ENCODE measurements around the gene CMTR1.
"Not testable (repeated sequence)": the region's sequence is repeated elsewhere in the genome, so short reads cannot be mapped to it uniquely, and the experiment has no call there.

Gene CMTR1

DNA sequence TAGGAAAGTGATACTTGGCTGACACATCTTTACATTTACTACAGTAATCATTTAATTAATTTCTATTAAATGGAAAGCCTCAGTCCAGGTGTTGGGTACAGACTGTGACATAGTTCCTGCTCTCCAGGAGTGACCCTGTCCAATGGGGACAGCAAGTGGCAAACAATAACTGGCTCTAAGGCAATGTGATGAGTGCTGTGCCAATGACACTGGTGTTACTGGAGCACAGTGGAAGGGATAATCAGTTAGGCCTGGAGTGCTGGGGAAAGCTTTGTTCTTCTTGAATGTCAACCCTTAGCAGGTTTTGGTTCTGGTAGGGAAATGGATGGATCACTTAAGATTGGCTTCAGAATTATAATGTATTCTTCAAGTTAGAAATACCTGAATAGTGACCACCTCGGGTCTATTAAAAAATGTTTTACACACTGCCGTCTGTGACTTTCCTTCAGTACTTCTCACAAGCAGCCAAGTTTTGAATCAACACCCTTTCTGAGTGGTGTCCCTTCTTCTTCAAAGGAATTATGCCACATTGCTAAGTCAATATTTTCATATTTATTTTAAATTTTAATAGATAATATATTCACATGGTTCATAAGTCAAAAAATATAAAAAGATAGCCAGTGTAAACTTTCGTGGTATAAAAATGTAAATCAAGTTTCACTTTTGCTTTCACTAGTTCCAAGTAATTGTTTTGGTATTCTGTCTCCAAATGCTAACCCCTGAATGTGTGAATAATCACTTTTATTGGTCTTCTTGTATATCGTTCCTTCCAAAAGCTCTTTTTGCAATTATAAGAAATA, 9.6 kb downstream of the CMTR1 start:
- Histone ChIP-seq H3K4me3 (ENCODE audit: severe bottlenecking) (no peak overlapping the region), H3K27ac (ENCODE audit: poor library complexity, severe bottlenecking) (no peak overlapping the region), H3K36me3 (ENCODE audit: low read depth) (peaks cover 59% of the 10 kb centered on the region), H3K9me3 (ENCODE audit: severe bottlenecking) (no peaks in the 10 kb centered on the region), H3K4me1 (ENCODE audit: insufficient read depth, poor library complexity, severe bottlenecking) (no peaks in the 10 kb centered on the region), H3K27me3 (ENCODE audit: insufficient read depth, poor library complexity, severe bottlenecking) (no peaks in the 10 kb centered on the region)
- DNase-seq (ENCODE audit: low spot score) (no peak), ATAC-seq (ENCODE audit: low read depth) (no peak)
- TF ChIP-seq, protein P1, sequence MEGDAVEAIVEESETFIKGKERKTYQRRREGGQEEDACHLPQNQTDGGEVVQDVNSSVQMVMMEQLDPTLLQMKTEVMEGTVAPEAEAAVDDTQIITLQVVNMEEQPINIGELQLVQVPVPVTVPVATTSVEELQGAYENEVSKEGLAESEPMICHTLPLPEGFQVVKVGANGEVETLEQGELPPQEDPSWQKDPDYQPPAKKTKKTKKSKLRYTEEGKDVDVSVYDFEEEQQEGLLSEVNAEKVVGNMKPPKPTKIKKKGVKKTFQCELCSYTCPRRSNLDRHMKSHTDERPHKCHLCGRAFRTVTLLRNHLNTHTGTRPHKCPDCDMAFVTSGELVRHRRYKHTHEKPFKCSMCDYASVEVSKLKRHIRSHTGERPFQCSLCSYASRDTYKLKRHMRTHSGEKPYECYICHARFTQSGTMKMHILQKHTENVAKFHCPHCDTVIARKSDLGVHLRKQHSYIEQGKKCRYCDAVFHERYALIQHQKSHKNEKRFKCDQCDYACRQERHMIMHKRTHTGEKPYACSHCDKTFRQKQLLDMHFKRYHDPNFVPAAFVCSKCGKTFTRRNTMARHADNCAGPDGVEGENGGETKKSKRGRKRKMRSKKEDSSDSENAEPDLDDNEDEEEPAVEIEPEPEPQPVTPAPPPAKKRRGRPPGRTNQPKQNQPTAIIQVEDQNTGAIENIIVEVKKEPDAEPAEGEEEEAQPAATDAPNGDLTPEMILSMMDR (IDR thresholded peaks at IDR 0.05; ENCODE audit: poor library complexity, severe bottlenecking): no peak

DNA sequence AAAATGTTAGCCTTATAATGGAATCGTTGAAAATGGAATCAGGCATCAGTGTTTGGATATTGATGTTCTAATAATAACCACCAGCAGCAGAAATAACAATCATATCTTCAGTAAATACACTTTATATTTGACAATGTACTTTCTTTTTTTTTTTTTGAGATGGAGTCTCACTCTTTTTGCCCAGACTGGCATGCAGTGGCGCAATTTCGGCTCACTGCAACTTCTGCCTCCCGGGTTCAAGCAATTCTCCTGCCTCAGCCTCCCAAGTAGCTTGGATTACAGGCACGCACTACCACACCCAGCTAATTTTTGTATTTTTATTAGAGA, 10.2 kb downstream of the CMTR1 start:
- ATAC-seq (ENCODE audit: low read depth); H3K4me3 ChIP-seq (ENCODE audit: severe bottlenecking); DNase-seq (ENCODE audit: low spot score); H3K27me3 ChIP-seq (ENCODE audit: insufficient read depth, poor library complexity, severe bottlenecking); H3K27ac ChIP-seq (ENCODE audit: poor library complexity, severe bottlenecking); H3K4me1 ChIP-seq (ENCODE audit: insufficient read depth, poor library complexity, severe bottlenecking); H3K9me3 ChIP-seq (ENCODE audit: severe bottlenecking): not testable (repeated sequence)
- H3K36me3 ChIP-seq (ENCODE audit: low read depth): peaks cover 59% of the 10 kb centered on the region

DNA sequence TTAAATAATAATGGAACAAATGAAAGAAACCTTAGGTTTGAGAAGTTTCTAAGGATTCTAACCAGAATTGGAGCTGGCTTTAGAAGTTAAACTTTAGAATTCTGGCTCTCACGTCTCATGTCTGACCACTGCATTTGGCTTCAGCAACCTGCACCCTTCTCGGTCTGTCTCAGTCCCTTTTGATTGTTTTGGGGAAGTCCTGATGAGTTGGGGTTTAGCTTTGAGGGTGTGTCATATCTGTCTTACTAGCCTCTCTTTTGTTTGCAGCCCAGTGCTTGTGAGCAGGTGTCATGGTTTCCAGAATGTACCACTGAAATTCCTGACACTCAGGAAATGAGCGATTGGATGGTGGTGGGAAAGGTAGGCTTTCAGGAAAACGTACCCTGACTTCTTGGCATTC, 17.0 kb downstream of the CMTR1 start:
- DNase-seq (ENCODE audit: low spot score) (no peak), ATAC-seq (ENCODE audit: low read depth) (no peak)
- Histone ChIP-seq H3K9me3 (ENCODE audit: severe bottlenecking) (no peaks in the 10 kb centered on the region), H3K27ac (ENCODE audit: poor library complexity, severe bottlenecking) (no peak overlapping the region), H3K4me1 (ENCODE audit: insufficient read depth, poor library complexity, severe bottlenecking) (no peaks in the 10 kb centered on the region), H3K4me3 (ENCODE audit: severe bottlenecking) (no peak overlapping the region), H3K27me3 (ENCODE audit: insufficient read depth, poor library complexity, severe bottlenecking) (no peaks in the 10 kb centered on the region), H3K36me3 (ENCODE audit: low read depth) (peaks cover 62% of the 10 kb centered on the region)
- TF ChIP-seq, protein P1 (IDR thresholded peaks at IDR 0.05; ENCODE audit: poor library complexity, severe bottlenecking): no peak

DNA sequence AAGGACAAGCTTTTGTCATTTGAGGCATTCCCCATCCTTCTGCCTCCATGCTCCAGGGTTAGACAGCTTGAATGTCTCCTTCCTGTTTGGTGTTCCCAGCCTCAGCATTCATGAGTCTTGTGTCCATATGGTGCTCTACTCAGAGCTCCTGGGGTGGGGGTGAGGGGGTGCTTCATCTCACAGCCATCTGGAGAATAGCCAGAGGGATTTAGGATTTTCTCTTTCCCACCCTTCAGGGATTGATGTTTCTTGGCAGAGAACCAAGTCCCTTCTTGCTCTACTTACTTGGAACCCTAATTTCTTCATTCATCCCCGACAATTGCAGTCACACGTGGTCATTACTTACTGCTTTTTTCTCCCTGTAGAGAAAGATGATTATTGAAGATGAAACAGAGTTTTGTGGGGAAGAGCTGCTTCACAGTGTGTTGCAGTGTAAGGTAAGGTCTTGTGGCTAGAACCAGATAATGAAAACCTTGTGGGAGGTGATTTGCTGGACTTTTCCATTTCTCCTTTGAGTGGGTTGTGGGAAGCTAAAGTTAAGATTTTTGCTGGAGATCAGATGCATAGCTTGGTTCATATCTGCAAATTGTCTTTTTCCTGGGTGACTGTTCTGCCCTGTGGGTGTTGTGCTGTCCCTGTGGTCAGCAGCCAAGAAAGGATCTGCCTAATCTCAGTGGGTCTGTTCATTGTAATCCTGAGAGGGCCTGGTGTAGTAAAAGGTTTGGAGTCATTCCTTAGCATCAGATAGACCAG, 18.6 kb downstream of the CMTR1 start:
- no peak for DNase-seq (ENCODE audit: low spot score)
- no peaks in the 10 kb centered on the region for H3K9me3 ChIP-seq (ENCODE audit: severe bottlenecking)
- no peak overlapping the region for H3K4me3 ChIP-seq (ENCODE audit: severe bottlenecking)
- TF ChIP-seq, protein P1 (IDR thresholded peaks at IDR 0.05; ENCODE audit: poor library complexity, severe bottlenecking): no peak
- H3K27me3 ChIP-seq (ENCODE audit: insufficient read depth, poor library complexity, severe bottlenecking): no peaks in the 10 kb centered on the region
- peaks cover 10% of the 10 kb centered on the region for H3K4me1 ChIP-seq (ENCODE audit: insufficient read depth, poor library complexity, severe bottlenecking)
- H3K36me3 ChIP-seq (ENCODE audit: low read depth): peaks cover 63% of the 10 kb centered on the region
- H3K27ac ChIP-seq (ENCODE audit: poor library complexity, severe bottlenecking): no peak overlapping the region
- ATAC-seq (ENCODE audit: low read depth): no peak

DNA sequence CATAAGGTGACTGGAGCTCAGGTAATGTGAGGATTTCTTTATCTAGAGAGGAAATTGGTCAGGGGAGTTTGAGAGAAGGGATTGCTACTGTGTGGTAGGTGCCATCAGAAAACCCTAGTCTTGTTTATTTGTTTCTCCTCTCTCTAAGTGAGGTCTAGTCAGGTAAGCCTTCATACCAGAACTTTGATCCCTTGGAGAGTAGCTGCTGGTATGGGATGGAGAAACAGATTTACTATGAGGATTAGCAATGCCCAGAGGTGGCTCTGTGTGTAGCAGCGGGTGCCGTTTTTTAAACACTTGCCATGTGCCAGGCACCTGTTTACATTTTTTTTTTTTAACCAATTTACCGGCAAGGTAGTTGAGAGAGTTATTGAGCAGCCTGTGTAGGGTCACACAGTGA, 19.5 kb downstream of the CMTR1 start:
- DNase-seq (ENCODE audit: low spot score): no peak
- H3K36me3 ChIP-seq (ENCODE audit: low read depth): peaks cover 57% of the 10 kb centered on the region
- H3K4me1 ChIP-seq (ENCODE audit: insufficient read depth, poor library complexity, severe bottlenecking): peaks cover 20% of the 10 kb centered on the region
- no peak overlapping the region for H3K4me3 ChIP-seq (ENCODE audit: severe bottlenecking)
- ATAC-seq (ENCODE audit: low read depth): no peak
- no peaks in the 10 kb centered on the region for H3K9me3 ChIP-seq (ENCODE audit: severe bottlenecking)
- TF ChIP-seq, protein P1 (IDR thresholded peaks at IDR 0.05; ENCODE audit: poor library complexity, severe bottlenecking): no peak
- H3K27me3 ChIP-seq (ENCODE audit: insufficient read depth, poor library complexity, severe bottlenecking): no peaks in the 10 kb centered on the region
- H3K27ac ChIP-seq (ENCODE audit: poor library complexity, severe bottlenecking): no peak overlapping the region
